ENCODE results near the gene ZNF597. TPM values are rescaled to one million over a fixed set of nuclear protein-coding genes. Genes with fewer than 3 reads are reported as not detected.

Gene ZNF597
- total and polyA plus RNA-seq, 2 donors (not counting 1 experiment from before 2014, with no cell fraction given) = 1.6 to 2.0 TPM

DNA sequence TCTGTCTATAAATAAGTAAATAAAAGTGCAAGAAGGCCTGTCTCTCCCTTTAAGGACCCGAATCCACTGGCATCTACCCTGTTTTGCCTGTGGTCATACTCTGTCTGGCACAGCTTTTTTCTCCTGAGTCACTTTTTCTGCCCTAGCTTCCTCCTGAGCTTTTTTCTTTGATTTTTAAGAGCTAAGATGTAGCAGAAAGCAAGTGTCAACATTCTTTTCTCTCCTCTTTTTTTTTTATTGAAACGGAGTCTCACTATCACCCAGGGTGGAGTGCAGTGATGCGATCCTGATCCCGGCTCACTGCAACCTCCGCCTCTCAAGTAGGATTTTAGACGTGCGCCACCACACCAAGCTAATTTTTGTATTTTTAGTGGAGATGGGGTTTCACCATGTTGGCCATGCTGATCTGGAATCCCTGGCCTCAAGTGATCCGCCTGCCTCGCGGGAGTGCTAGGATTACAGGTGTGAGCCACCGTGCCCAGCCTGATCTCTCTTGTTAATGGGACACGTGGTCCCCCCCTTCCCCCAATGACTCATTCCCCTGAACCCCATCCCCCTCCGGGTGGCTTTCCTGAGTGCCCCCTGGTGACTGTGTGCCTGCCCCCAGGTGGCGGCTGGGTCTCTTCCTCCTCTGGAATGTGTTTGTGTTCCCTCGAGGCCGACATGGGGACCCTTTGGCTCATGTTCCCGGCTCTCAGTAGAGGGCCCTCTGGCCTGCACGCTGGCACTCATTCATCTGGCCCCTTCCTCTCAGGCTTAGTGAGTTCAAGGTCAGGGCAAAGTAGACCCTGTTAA, 37.8 kb upstream of the ZNF597 start:
- Histone ChIP-seq H3K9ac (ENCODE audit: insufficient read depth, low read length) (no peak overlapping the region), H3K4me1 (ENCODE audit: control insufficient read depth, extremely low read depth, insufficient read depth, low read length) (no peaks in the 10 kb centered on the region), H3K36me3 (ENCODE audit: control insufficient read depth, insufficient read depth, low read length) (peaks cover 22% of the 10 kb centered on the region), H2AFZ (ENCODE audit: low read length) (no peak overlapping the region), H3K79me2 (ENCODE audit: control insufficient read depth, insufficient read depth, low read length) (peaks cover 5% of the 10 kb centered on the region), H3K9me3 (ENCODE audit: control insufficient read depth, insufficient read depth, low read depth, low read length) (no peaks in the 10 kb centered on the region), H3K27me3 (ENCODE audit: control insufficient read depth, insufficient read depth, low read length) (no peaks in the 10 kb centered on the region), H3K4me2 (ENCODE audit: extremely low read depth, insufficient read depth, low read length) (no peak overlapping the region), H4K20me1 (ENCODE audit: control insufficient read depth, extremely low read depth, insufficient read depth, low read length) (no peaks in the 10 kb centered on the region), H3K4me3 (replicated peaks in 1 of 4; ENCODE audit: control extremely low read depth in 1 of 4, insufficient read depth in 1 of 4, low read depth in 3 of 4, low read length in 4 of 4) (no peak overlapping the region), H3K27ac (ENCODE audit: insufficient read depth, low read length) (no peak overlapping the region)
- no peak for DNase-seq (ENCODE audit: low read depth in 2 of 2)
- TF ChIP-seq EZH2 (IDR thresholded peaks at IDR 0.05; ENCODE audit: low read length, missing control alignments) = no peak
- TF ChIP-seq, protein P1, sequence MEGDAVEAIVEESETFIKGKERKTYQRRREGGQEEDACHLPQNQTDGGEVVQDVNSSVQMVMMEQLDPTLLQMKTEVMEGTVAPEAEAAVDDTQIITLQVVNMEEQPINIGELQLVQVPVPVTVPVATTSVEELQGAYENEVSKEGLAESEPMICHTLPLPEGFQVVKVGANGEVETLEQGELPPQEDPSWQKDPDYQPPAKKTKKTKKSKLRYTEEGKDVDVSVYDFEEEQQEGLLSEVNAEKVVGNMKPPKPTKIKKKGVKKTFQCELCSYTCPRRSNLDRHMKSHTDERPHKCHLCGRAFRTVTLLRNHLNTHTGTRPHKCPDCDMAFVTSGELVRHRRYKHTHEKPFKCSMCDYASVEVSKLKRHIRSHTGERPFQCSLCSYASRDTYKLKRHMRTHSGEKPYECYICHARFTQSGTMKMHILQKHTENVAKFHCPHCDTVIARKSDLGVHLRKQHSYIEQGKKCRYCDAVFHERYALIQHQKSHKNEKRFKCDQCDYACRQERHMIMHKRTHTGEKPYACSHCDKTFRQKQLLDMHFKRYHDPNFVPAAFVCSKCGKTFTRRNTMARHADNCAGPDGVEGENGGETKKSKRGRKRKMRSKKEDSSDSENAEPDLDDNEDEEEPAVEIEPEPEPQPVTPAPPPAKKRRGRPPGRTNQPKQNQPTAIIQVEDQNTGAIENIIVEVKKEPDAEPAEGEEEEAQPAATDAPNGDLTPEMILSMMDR (conservative IDR thresholded peaks at IDR 0.05 in 1 of 2, IDR thresholded peaks at IDR 0.05 in 1 of 2; ENCODE audit: low read depth in 1 of 2, low read length in 2 of 2) = no peak

DNA sequence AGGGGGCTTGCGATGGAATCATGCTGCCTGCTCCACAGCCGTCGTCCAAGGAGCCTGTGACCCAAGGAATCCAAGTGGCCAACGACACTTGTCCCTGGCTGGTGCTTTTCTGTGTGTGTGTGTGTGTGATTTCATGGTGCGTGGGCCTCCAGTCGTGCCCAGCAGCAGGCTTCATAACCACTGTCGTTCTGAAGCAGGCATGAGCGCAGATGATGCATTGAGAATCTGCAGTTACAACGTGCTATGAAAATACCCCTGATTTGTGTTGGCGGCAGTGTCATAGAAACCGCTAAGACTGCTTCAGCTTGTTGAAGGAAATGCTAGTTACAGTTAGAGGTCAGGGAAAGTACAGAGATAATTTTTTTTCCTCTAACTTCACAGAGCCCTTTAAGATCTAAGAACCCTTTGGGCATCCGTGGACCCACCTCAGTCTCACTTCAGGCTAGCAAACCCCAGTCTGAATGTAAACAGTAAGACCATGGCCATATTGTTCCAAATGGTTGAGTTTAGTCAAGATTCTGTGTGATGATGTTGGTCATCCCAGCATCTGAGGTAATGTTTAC, 36.4 kb upstream of the ZNF597 start:
- H3K4me3 ChIP-seq (replicated peaks in 1 of 4; ENCODE audit: control extremely low read depth in 1 of 4, insufficient read depth in 1 of 4, low read depth in 3 of 4, low read length in 4 of 4) = no peak overlapping the region
- no peak overlapping the region for H3K9ac ChIP-seq (ENCODE audit: insufficient read depth, low read length)
- no peaks in the 10 kb centered on the region for H3K27me3 ChIP-seq (ENCODE audit: control insufficient read depth, insufficient read depth, low read length)
- H3K79me2 ChIP-seq (ENCODE audit: control insufficient read depth, insufficient read depth, low read length) = peaks cover 12% of the 10 kb centered on the region
- no peaks in the 10 kb centered on the region for H4K20me1 ChIP-seq (ENCODE audit: control insufficient read depth, extremely low read depth, insufficient read depth, low read length)
- no peak for DNase-seq (ENCODE audit: low read depth in 2 of 2)
- no peak overlapping the region for H2AFZ ChIP-seq (ENCODE audit: low read length)
- H3K9me3 ChIP-seq (ENCODE audit: control insufficient read depth, insufficient read depth, low read depth, low read length) = no peaks in the 10 kb centered on the region
- TF ChIP-seq, protein P1 (conservative IDR thresholded peaks at IDR 0.05 in 1 of 2, IDR thresholded peaks at IDR 0.05 in 1 of 2; ENCODE audit: low read depth in 1 of 2, low read length in 2 of 2) = no peak
- TF ChIP-seq EZH2 (IDR thresholded peaks at IDR 0.05; ENCODE audit: low read length, missing control alignments) = no peak
- H3K27ac ChIP-seq (ENCODE audit: insufficient read depth, low read length) = no peak overlapping the region
- H3K36me3 ChIP-seq (ENCODE audit: control insufficient read depth, insufficient read depth, low read length) = peaks cover 13% of the 10 kb centered on the region
- no peak overlapping the region for H3K4me2 ChIP-seq (ENCODE audit: extremely low read depth, insufficient read depth, low read length)
- H3K4me1 ChIP-seq (ENCODE audit: control insufficient read depth, extremely low read depth, insufficient read depth, low read length) = no peaks in the 10 kb centered on the region

DNA sequence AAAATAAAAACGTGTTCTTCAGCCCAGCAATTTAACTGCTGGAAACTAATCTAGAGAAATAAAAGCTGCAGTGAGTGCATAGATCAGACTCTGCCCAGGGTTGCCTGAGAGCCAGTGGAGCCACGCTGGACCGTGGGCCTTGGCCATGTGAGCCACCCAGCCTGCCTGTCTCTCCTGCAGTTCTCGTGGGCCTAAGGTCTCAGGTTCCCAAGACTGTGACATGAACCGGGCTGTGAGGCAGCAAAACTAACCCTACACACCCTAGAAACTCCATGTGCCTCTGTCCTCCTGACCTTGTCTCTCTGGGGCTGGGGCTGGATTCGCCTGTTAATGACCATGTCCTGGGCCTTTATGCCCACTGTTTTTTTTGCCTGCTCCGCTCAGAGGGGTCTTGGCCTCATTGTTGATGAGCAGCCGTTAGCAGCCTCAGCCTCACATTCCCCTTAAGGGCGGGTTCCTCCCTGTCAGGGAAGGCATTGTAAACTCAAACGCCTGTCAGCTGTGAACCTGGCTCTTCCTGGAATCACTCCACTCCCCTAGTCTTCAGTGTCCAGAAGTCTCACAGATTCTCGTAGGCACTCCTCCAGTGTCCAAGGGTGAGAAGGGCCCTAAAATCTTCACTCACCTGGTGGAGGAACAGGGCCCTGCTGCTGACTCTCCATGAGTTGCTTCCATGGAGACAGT, 35.1 kb upstream of the ZNF597 start:
- no peak for DNase-seq (ENCODE audit: low read depth in 2 of 2)
- no peaks in the 10 kb centered on the region for H3K9me3 ChIP-seq (ENCODE audit: control insufficient read depth, insufficient read depth, low read depth, low read length)
- H3K9ac ChIP-seq (ENCODE audit: insufficient read depth, low read length) = no peak overlapping the region
- peaks cover 21% of the 10 kb centered on the region for H3K79me2 ChIP-seq (ENCODE audit: control insufficient read depth, insufficient read depth, low read length)
- no peak overlapping the region for H3K4me2 ChIP-seq (ENCODE audit: extremely low read depth, insufficient read depth, low read length)
- no peak overlapping the region for H3K4me3 ChIP-seq (replicated peaks in 1 of 4; ENCODE audit: control extremely low read depth in 1 of 4, insufficient read depth in 1 of 4, low read depth in 3 of 4, low read length in 4 of 4)
- H4K20me1 ChIP-seq (ENCODE audit: control insufficient read depth, extremely low read depth, insufficient read depth, low read length) = no peaks in the 10 kb centered on the region
- TF ChIP-seq EZH2 (IDR thresholded peaks at IDR 0.05; ENCODE audit: low read length, missing control alignments) = no peak
- TF ChIP-seq, protein P1 (conservative IDR thresholded peaks at IDR 0.05 in 1 of 2, IDR thresholded peaks at IDR 0.05 in 1 of 2; ENCODE audit: low read depth in 1 of 2, low read length in 2 of 2) = no peak
- H3K27ac ChIP-seq (ENCODE audit: insufficient read depth, low read length) = no peak overlapping the region
- peaks cover 9% of the 10 kb centered on the region for H3K36me3 ChIP-seq (ENCODE audit: control insufficient read depth, insufficient read depth, low read length)
- no peaks in the 10 kb centered on the region for H3K27me3 ChIP-seq (ENCODE audit: control insufficient read depth, insufficient read depth, low read length)
- no peak overlapping the region for H2AFZ ChIP-seq (ENCODE audit: low read length)
- H3K4me1 ChIP-seq (ENCODE audit: control insufficient read depth, extremely low read depth, insufficient read depth, low read length) = no peaks in the 10 kb centered on the region

All from fibroblast of lung (primary cell).